ENCODE data around the gene PRKCE.

- TF ChIP-seq CTCF (IDR thresholded peaks at IDR 0.05), result no peak
- no peak for TF ChIP-seq POLR2A (IDR thresholded peaks at IDR 0.05)
Measured at GRCh38 chr2:45936623-45936979, 285.1 kb downstream of the PRKCE start.

All from body of pancreas (tissue), 4 donors.